Spleen (tissue), 11 donors: ENCODE measurements around the gene ABCA7. TPM values are rescaled to one million over a fixed set of nuclear protein-coding genes. Genes with fewer than 3 reads are reported as not detected.
A peak's percentile ranks its signal among the peaks of the same experiment; 100 is the strongest.

Source experiments
- DNase-seq: peaks from one replicate; pipeline ENCODE4 v3.0.0-alpha.2; 2020
- H3K27ac ChIP-seq, 8 donors: fragments of 200-600 bp; sonication (generic) in 7 of 8; 1 replicate in 4 of 8; 2 replicates in 4 of 8; pipeline versions ENCODE4 v1.5.0 to v1.8.0; 2016 to 2021; ENCODE audit warnings: inconsistent platforms in 4 of 8, mild to moderate bottlenecking in 4 of 8, moderate library complexity in 1 of 8
- H3K27me3 ChIP-seq, 7 donors: fragments of 200-600 bp; sonication (generic) in 6 of 7; replicated peaks in 1 of 7; 1 replicate in 4 of 7; 2 replicates in 3 of 7; pipeline versions ENCODE4 v1.5.0 to v1.8.0; 2016 to 2021; ENCODE audit warnings: inconsistent platforms in 3 of 7, mild to moderate bottlenecking in 1 of 7
- H3K36me3 ChIP-seq, 6 donors: fragments of 200-600 bp; sonication (generic) in 5 of 6; 1 replicate in 4 of 6; 2 replicates in 2 of 6; pipeline versions ENCODE4 v1.5.0 to v1.8.0; 2016 to 2021; ENCODE audit warnings: inconsistent platforms in 2 of 6
- H3K4me1 ChIP-seq, 6 donors: fragments of 200-600 bp; sonication (generic) in 5 of 6; 1 replicate in 3 of 6; 2 replicates in 3 of 6; pipeline versions ENCODE4 v1.5.0 to v1.8.0; 2016 to 2021; ENCODE audit warnings: inconsistent platforms in 3 of 6
- H3K4me3 ChIP-seq, 8 donors: fragments of 200-600 bp; sonication (generic) in 7 of 8; 1 replicate in 4 of 8; 2 replicates in 4 of 8; pipeline versions ENCODE4 v1.5.0 to v1.8.0; 2016 to 2021; ENCODE audit warnings: inconsistent platforms in 4 of 8, mild to moderate bottlenecking in 4 of 8, moderate library complexity in 2 of 8
- H3K9me3 ChIP-seq, 8 donors: fragments of 200-600 bp; sonication (generic) in 7 of 8; 1 replicate in 4 of 8; 2 replicates in 4 of 8; pipeline versions ENCODE4 v1.5.0 to v1.8.0; 2016 to 2021; ENCODE audit warnings: inconsistent platforms in 4 of 8
- CTCF ChIP-seq, 11 experiments: fragments of 200-600 bp in 7 of 11; fragments of 450-650 bp in 4 of 11; sonication (generic) in 4 of 11; IDR thresholded peaks in 8 of 11; conservative IDR thresholded peaks in 3 of 11; 1 replicate in 7 of 11; 2 replicates in 4 of 11; pipeline versions ENCODE4 v1.4.0 to v1.8.0; 2016 to 2021; ENCODE audit warnings: antibody characterized with exemption in 11 of 11, inconsistent platforms in 4 of 11, mild to moderate bottlenecking in 1 of 11
- POLR2A ChIP-seq, 3 donors: fragments of 450-650 bp; IDR thresholded peaks; one replicate each; pipeline ENCODE4 v1.5.1; 2017; ENCODE audit warnings: antibody characterized with exemption in 3 of 3, mild to moderate bottlenecking in 1 of 3
- POLR2AphosphoS5 ChIP-seq, 3 donors: sonication (generic); formaldehyde crosslinking; IDR thresholded peaks; one replicate each; pipeline ENCODE4 v1.5.1; 2017; ENCODE audit warnings: antibody characterized with exemption in 3 of 3
- WGBS, 5 donors: extraction: QIAGEN DNeasy Blood & Tissue Kit in 3 of 5; methylation state at CpG; one replicate each; pipeline versions ENCODE4 v1.1.5 to v1.1.7; 2013 to 2018; 5-methylcytosine and 5-hydroxymethylcytosine counted together
- intact Hi-C: fragments of 100-400 bp; cut with DNase I; formaldehyde crosslinking; loops from one replicate; pipeline ENCODE4 v1.15.0; 2023; ENCODE audit warnings: low total_unique reads
- polyA plus RNA-seq, 3 donors: library from polyadenylated mRNA; stranded (reverse); fragments of 200-250 nt; gene quantifications; one replicate each; pipeline ENCODE4 v1.2.1, GENCODE V29; 2013
- total RNA-seq, 7 donors: library from RNA; depleted of rRNA in 3 of 7; stranded (reverse); fragments of >200 nt in 3 of 7; fragmentation: NEBNext Ultra II Directional in 4 of 7; extraction: Animal tissue kit (Norgen Biotek cat#: 25700) in 4 of 7; gene quantifications; one replicate each; pipeline versions ENCODE4 v1.1.0 to v1.2.1, GENCODE V29; 2016 to 2021
- donor health status: healthy with polysubstance abuse.
- donor health status: DM: no; HTN: no; CAD: no; lungs with moderate emphysema.
- donor health status: DM: no; HTN: no; CAD: no.
- donor health status: Bipolar disorder and iron deficiency.
- donor health status: healthy.
- donor health status: DM: no; HTN: no; CAD: no.
- donor health status: DM: yes; HTN: yes; CAD: no.

Gene ABCA7
- total and polyA plus RNA-seq, 10 donors: 64.6 to 197 (median 102) TPM

DNA sequence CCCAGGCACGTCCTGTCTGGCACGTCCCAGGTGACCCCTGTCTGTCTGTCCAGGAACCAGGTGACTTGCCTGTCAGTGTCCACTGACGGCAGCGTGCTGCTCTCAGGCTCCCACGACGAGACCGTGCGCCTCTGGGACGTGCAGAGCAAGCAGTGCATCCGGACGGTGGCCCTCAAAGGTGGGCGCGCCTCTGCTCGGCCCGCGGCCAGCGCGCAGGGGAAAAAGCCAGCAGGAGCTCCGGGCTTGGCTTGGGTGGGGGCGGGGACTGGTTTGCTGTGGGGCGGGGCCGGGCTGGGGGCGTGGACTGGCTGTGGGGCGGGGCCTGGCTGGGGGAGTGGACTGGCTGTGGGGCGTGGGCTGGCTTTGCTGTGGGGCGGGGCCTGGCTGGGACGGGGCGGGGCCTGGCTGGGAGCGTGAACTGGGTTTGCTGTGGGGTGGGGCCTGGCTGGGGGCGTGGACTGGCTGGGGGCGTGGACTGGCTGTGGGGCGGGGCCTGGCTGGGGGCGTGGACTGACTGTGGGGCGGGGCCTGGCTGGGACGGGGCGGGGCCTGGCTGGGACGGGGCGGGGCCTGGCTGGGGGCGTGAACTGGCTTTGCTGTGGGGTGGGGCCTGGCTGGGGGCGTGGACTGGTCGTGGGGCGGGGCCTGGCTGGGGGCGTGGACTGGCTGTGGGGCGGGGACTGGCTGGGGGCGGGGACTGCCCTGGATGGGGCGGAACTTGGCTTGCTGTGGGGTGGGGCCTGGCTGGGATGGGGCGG, 48.6 kb upstream of the ABCA7 start:
- Histone ChIP-seq H3K27me3 (peaks cover 0 to 21% (median 12%) of the 10 kb centered on the region in 7 donors), H3K4me3 (no peak overlapping the region), H3K36me3 (peaks cover 0 to 88% (median 56%) of the 10 kb centered on the region in 6 donors), H3K27ac (no peak overlapping the region), H3K9me3 (no peaks in the 10 kb centered on the region), H3K4me1 (peaks cover 0 to 17% (median 7%) of the 10 kb centered on the region in 6 donors)
- no peak for DNase-seq
- WGBS, 5 donors: 69 to 91% (median 88%) methylated on average over 1 to 42 of the region's 47 CpGs
- intact Hi-C loops: no loop called here
- TF ChIP-seq POLR2AphosphoS5 (IDR thresholded peaks at IDR 0.05) (no peak), POLR2A (IDR thresholded peaks at IDR 0.05) (no peak), CTCF (IDR thresholded peaks at IDR 0.05 in 8 of 11, conservative IDR thresholded peaks at IDR 0.05 in 3 of 11) (no peak)

DNA sequence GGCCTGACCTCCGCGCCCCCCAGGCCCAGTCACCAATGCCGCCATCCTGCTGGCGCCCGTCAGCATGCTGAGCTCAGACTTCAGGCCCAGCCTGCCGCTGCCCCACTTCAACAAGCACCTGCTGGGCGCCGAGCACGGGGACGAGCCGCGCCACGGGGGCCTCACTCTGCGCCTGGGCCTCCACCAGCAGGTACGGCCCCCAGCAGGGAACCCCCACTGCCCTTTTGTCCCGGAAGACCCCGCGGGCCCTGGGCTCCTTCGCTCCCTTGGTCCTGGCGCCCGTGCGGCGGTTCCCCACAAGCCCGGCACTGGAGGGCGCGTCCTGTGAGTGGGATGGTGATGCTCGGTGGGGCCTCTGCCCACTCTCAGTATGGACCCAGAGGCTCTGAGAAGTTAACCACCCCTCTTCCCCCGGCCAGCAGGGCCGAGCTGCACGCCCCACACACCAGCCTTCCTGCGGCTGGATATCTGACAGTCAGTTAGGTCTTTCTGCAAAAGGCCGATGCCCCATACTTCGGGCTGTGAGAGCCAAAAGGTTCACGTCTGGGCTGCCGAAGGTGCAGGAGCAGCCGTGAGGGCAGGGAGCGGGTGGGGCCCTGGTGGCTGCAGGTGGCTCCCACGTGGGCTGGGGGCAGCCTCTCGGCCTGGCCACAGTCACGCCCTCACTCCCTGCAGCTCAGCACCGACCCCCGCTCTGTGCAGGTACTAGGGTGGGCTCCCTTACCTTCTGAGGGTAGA, 47.8 kb upstream of the ABCA7 start:
- Histone ChIP-seq H3K4me1 (peaks cover 0 to 21% (median 13%) of the 10 kb centered on the region in 6 donors), H3K36me3 (peaks cover 0 to 80% (median 52%) of the 10 kb centered on the region in 6 donors), H3K9me3 (no peaks in the 10 kb centered on the region), H3K4me3 (no peak overlapping the region), H3K27me3 (peaks cover 0 to 28% (median 18%) of the 10 kb centered on the region in 7 donors), H3K27ac (no peak overlapping the region)
- no peak for TF ChIP-seq POLR2A (IDR thresholded peaks at IDR 0.05)
- no peak for TF ChIP-seq POLR2AphosphoS5 (IDR thresholded peaks at IDR 0.05)
- TF ChIP-seq CTCF (IDR thresholded peaks at IDR 0.05 in 8 of 11, conservative IDR thresholded peaks at IDR 0.05 in 3 of 11): no peak
- intact Hi-C loops: no loop called here
- DNase-seq: no peak
- 94 to 96% (median 95%) methylated on average over 23 to 42 of the region's 42 CpGs for WGBS, 5 donors

DNA sequence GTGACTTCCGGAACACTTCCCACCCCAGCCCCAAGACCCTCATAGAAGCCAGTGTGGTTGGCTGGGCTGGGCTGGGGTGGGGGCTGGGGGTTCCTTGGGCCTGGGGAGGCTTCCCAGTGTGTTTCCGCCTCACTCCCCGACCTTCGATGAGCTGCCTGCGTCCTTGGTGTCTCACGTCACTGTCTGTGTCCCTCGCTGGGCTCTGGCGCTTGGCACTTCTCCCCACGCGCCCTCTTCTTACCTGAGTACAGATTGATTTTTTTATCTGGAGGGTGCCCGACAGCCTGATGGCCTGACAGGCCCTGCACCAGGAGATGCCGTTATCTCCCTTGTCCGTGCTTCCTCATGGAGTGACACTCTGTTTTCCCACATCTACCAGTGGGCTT, 47.2 kb upstream of the ABCA7 start:
- 90 to 97% (median 93%) methylated on average over 13 of the region's 13 CpGs for WGBS, 5 donors
- Histone ChIP-seq H3K27me3 (peaks cover 0 to 34% (median 24%) of the 10 kb centered on the region in 7 donors), H3K4me1 (peaks cover 0 to 21% (median 13%) of the 10 kb centered on the region in 6 donors), H3K4me3 (no peak overlapping the region), H3K36me3 (peaks cover 0 to 75% (median 50%) of the 10 kb centered on the region in 6 donors), H3K9me3 (no peaks in the 10 kb centered on the region), H3K27ac (no peak overlapping the region)
- intact Hi-C loops: no loop called here
- TF ChIP-seq CTCF (IDR thresholded peaks at IDR 0.05 in 8 of 11, conservative IDR thresholded peaks at IDR 0.05 in 3 of 11) (no peak), POLR2A (IDR thresholded peaks at IDR 0.05) (no peak), POLR2AphosphoS5 (IDR thresholded peaks at IDR 0.05) (no peak)
- no peak for DNase-seq

- Histone ChIP-seq H3K9me3 (no peaks in the 10 kb centered on the region), H3K27me3 (peaks cover 0 to 41% (median 31%) of the 10 kb centered on the region in 7 donors), H3K4me3 (no peak overlapping the region), H3K36me3 (peaks cover 0 to 67% (median 46%) of the 10 kb centered on the region in 6 donors), H3K27ac (no peak overlapping the region), H3K4me1 (peaks cover 0 to 21% (median 13%) of the 10 kb centered on the region in 6 donors)
- TF ChIP-seq POLR2AphosphoS5 (IDR thresholded peaks at IDR 0.05): peak in 1 of 3 donors; percentile 9
- TF ChIP-seq POLR2A (IDR thresholded peaks at IDR 0.05): no peak
- no peak for TF ChIP-seq CTCF (IDR thresholded peaks at IDR 0.05 in 8 of 11, conservative IDR thresholded peaks at IDR 0.05 in 3 of 11)
- DNase-seq: no peak
- 91 to 95% (median 93%) methylated on average over 12 to 17 of the region's 17 CpGs for WGBS, 5 donors
- intact Hi-C loops: no loop called here
Observed at GRCh38 chr19:993361-993830, 46.5 kb upstream of the ABCA7 start.
